A549 (cell line): ENCODE measurements around the gene LIMA1. TPM values are rescaled to one million over a fixed set of nuclear protein-coding genes. Genes with fewer than 3 reads are reported as not detected.
A peak's percentile ranks its signal among the peaks of the same experiment; 100 is the strongest.

ENCODE experiments used
- ATAC-seq, 2 experiments: fragments of 200-7000 bp in 1 of 2; fragments of >200 bp in 1 of 2; cut with Nextera tagmentation in 1 of 2; cut with Tn5 transposase in 1 of 2; 3 replicates each; pipeline versions ENCODE4 v1.8.0 to v1.9.1; 2018 to 2020; ENCODE audit warnings: mild to moderate bottlenecking in 1 of 2, moderate library complexity in 1 of 2
- CTCF ChIA-PET: fragments of 300-600 bp; sonication (Branson Sonifier 250); formaldehyde crosslinking; extraction: SDS; loops from one replicate; lab custom pipeline; 2021; ENCODE audit warnings: antibody characterized with exemption, inconsistent platforms; lab: Yijun Ruan, JAX
- POLR2A ChIA-PET: fragments of 350-600 bp; formaldehyde crosslinking; extraction: SDS; loops from one replicate; lab custom pipeline; 2021; ENCODE audit warnings: antibody characterized with exemption, inconsistent platforms; lab: Yijun Ruan, JAX
- DNase-seq, 2 experiments: peaks; one replicate each; pipeline versions ENCODE4 v3.0.0 to v3.0.0-alpha.2; 2011 to 2016; ENCODE audit warnings: low read depth in 1 of 2, low spot score in 1 of 2
- FAIRE-seq: peaks from 2 replicates; lab custom pipeline; 2011; peaks lifted over from hg19 to GRCh38; lab: Jason Lieb, UNC
- H3K27ac ChIP-seq, 2 experiments: fragments of >200 bp; sonication (Bioruptor Twin); formaldehyde crosslinking; 3 replicates each; pipeline ENCODE4 v1.5.1; 2016 to 2017
- H3K4me1 ChIP-seq: fragments of >200 bp; sonication (Bioruptor Twin); formaldehyde crosslinking; 3 replicates; pipeline ENCODE4 v1.6.1; 2016
- H3K4me2 ChIP-seq: fragments of >200 bp; sonication (Bioruptor Twin); formaldehyde crosslinking; 3 replicates; pipeline ENCODE4 v1.6.1; 2016
- H3K4me3 ChIP-seq: fragments of >200 bp; sonication (Bioruptor Twin); formaldehyde crosslinking; 3 replicates; pipeline ENCODE4 v1.5.1; 2016
- H3K9me3 ChIP-seq: fragments of >200 bp; sonication (Bioruptor Twin); formaldehyde crosslinking; 3 replicates; pipeline ENCODE4 v1.6.1; 2016
- CBX8 ChIP-seq: fragments of 200-600 bp; sonication (generic); IDR thresholded peaks from 2 replicates; pipeline ENCODE4 v1.6.1; 2016
- CHD2 ChIP-seq: fragments of 150-350 bp; IDR thresholded peaks from 2 replicates; pipeline ENCODE4 v1.6.1; 2014; ENCODE audit warnings: low read length; ENCODE audit not compliant: partially characterized antibody
- EHF ChIP-seq: fragments of 250-450 bp; sonication (Bioruptor Pico); IDR thresholded peaks from 2 replicates; pipeline ENCODE4 v1.5.0; 2020; ENCODE audit warnings: mild to moderate bottlenecking
- EP300 ChIP-seq, 2 experiments: fragments of >200 bp; sonication (Bioruptor Twin); formaldehyde crosslinking; IDR thresholded peaks; 2 replicates in 1 of 2; 3 replicates in 1 of 2; pipeline ENCODE4 v1.6.1; 2016 to 2017
- ESRRA ChIP-seq: fragments of 150-350 bp; IDR thresholded peaks from 2 replicates; pipeline ENCODE4 v1.6.1; 2014; ENCODE audit warnings: mild to moderate bottlenecking, low read length, borderline replicate concordance
- HEYL ChIP-seq: fragments of 250-450 bp; sonication (Bioruptor Pico); IDR thresholded peaks from 2 replicates; pipeline ENCODE4 v1.8.0; 2021; ENCODE audit warnings: mild to moderate bottlenecking, moderate library complexity
- HOXB13 ChIP-seq: fragments of 250-450 bp; sonication (Bioruptor Pico); IDR thresholded peaks from 2 replicates; pipeline ENCODE4 v1.5.0; 2020; ENCODE audit warnings: low read depth, mild to moderate bottlenecking, moderate library complexity
- JUNB ChIP-seq: fragments of >200 bp; sonication (Bioruptor Twin); formaldehyde crosslinking; IDR thresholded peaks from 2 replicates; pipeline ENCODE4 v1.6.1; 2016
- NPAS2 ChIP-seq: fragments of 250-450 bp; sonication (Bioruptor Pico); IDR thresholded peaks from 2 replicates; pipeline ENCODE4 v1.8.0; 2022; ENCODE audit warnings: mild to moderate bottlenecking, moderate library complexity, borderline replicate concordance
- POLR2AphosphoS2 ChIP-seq: conservative IDR thresholded peaks from 2 replicates; pipeline ENCODE4 v1.6.1; 2012; ENCODE audit warnings: low read length, improper control_type of control experiment, inconsistent platforms
- RARB ChIP-seq: fragments of 250-450 bp; sonication (Bioruptor Pico); IDR thresholded peaks from 2 replicates; pipeline ENCODE4 v1.8.0; 2021; ENCODE audit warnings: mild to moderate bottlenecking, moderate library complexity
- RFX5 ChIP-seq: fragments of 450-650 bp; IDR thresholded peaks from 2 replicates; pipeline ENCODE4 v1.7.1; 2014; ENCODE audit warnings: antibody characterized with exemption, mild to moderate bottlenecking, moderate library complexity
- ZC3H11A ChIP-seq: fragments of 450-650 bp; IDR thresholded peaks from 2 replicates; pipeline ENCODE4 v1.6.1; 2014; ENCODE audit warnings: antibody characterized with exemption, mild to moderate bottlenecking
- whole genome bisulfite sequencing: methylation state at CpG from one replicate; pipeline ENCODE4 v1.1.6; 2017; ENCODE audit errors: missing lambda C conversion rate; 5-methylcytosine and 5-hydroxymethylcytosine counted together
- polyA plus RNA-seq, 4 experiments: library from polyadenylated mRNA; depleted of rRNA in 3 of 4; stranded (reverse); fragments of >200 nt; fragmentation: RNase III in 1 of 4; extraction: RNeasy Plus Mini Kit Qiagen cat#74134 plus additional on column Dnase treatment in 1 of 4; gene quantifications; 2 replicates in 3 of 4; 3 replicates in 1 of 4; pipeline ENCODE4 v1.2.3, GENCODE V29; 2011 to 2017
- TF ChIP-seq, protein P1 (sequence below): IDR thresholded peaks from 2 replicates; pipeline ENCODE4 v1.6.1; 2012
- TF ChIP-seq, protein P2 (sequence below): fragments of 200-600 bp; sonication (generic); IDR thresholded peaks from 2 replicates; pipeline ENCODE4 v1.6.1; 2016; ENCODE audit warnings: antibody characterized with exemption, mild to moderate bottlenecking, moderate library complexity
- TF ChIP-seq, protein P3 (sequence below): IDR thresholded peaks from 2 replicates; pipeline ENCODE4 v1.6.1; 2012; ENCODE audit warnings: low read depth, borderline replicate concordance
- TF ChIP-seq, protein P4 (sequence below): fragments of 450-650 bp; IDR thresholded peaks from 2 replicates; pipeline ENCODE4 v1.6.1; 2014; ENCODE audit warnings: antibody characterized with exemption
- TF ChIP-seq, protein P5 (sequence below): fragments of >200 bp; sonication (Bioruptor Twin); formaldehyde crosslinking; IDR thresholded peaks from 3 replicates; pipeline ENCODE4 v1.5.1; 2016
- TF ChIP-seq, protein P6 (sequence below): fragments of 250-450 bp; sonication (Bioruptor Pico); IDR thresholded peaks from 2 replicates; pipeline ENCODE4 v1.5.0; 2020; ENCODE audit warnings: low read depth, mild to moderate bottlenecking, moderate library complexity

LIMA1 gene
- polyA plus RNA-seq, 2 of the 4 experiments (the other 2 are of a cell fraction) = 9.0 to 23.4 TPM

DNA sequence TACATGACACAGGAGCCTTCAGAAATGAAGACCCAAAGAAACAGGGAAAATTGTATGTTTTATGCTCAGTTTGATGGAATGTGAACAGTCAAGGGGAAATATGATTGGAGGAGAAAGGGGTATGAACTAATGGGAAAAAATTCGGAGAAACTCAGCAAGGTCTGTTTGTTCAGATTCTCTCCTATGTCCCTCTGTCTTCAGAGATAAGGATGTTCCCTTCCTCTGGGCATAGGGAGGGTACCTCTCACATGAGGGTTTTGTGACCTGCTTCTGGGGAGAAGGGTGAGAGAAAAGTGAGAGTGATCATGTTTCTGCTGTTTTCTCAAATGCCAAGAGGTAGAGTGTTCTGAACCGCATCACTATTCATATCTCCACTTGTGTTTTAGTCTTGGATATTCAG, 26.6 kb upstream of the LIMA1 start:
- TF ChIP-seq RFX5 = no peak
- TF ChIP-seq CHD2 = no peak
- TF ChIP-seq, protein P1, sequence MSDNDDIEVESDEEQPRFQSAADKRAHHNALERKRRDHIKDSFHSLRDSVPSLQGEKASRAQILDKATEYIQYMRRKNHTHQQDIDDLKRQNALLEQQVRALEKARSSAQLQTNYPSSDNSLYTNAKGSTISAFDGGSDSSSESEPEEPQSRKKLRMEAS = no peak
- TF ChIP-seq, protein P2, sequence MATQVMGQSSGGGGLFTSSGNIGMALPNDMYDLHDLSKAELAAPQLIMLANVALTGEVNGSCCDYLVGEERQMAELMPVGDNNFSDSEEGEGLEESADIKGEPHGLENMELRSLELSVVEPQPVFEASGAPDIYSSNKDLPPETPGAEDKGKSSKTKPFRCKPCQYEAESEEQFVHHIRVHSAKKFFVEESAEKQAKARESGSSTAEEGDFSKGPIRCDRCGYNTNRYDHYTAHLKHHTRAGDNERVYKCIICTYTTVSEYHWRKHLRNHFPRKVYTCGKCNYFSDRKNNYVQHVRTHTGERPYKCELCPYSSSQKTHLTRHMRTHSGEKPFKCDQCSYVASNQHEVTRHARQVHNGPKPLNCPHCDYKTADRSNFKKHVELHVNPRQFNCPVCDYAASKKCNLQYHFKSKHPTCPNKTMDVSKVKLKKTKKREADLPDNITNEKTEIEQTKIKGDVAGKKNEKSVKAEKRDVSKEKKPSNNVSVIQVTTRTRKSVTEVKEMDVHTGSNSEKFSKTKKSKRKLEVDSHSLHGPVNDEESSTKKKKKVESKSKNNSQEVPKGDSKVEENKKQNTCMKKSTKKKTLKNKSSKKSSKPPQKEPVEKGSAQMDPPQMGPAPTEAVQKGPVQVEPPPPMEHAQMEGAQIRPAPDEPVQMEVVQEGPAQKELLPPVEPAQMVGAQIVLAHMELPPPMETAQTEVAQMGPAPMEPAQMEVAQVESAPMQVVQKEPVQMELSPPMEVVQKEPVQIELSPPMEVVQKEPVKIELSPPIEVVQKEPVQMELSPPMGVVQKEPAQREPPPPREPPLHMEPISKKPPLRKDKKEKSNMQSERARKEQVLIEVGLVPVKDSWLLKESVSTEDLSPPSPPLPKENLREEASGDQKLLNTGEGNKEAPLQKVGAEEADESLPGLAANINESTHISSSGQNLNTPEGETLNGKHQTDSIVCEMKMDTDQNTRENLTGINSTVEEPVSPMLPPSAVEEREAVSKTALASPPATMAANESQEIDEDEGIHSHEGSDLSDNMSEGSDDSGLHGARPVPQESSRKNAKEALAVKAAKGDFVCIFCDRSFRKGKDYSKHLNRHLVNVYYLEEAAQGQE = no peak
- TF ChIP-seq JUNB = no peak
- TF ChIP-seq EHF (CRISPR knock-in tag) = no peak
- no peak for TF ChIP-seq NPAS2 (CRISPR knock-in tag)
- TF ChIP-seq CBX8 = no peak
- TF ChIP-seq, protein P3, sequence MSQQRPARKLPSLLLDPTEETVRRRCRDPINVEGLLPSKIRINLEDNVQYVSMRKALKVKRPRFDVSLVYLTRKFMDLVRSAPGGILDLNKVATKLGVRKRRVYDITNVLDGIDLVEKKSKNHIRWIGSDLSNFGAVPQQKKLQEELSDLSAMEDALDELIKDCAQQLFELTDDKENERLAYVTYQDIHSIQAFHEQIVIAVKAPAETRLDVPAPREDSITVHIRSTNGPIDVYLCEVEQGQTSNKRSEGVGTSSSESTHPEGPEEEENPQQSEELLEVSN = no peak
- TF ChIP-seq, protein P4, sequence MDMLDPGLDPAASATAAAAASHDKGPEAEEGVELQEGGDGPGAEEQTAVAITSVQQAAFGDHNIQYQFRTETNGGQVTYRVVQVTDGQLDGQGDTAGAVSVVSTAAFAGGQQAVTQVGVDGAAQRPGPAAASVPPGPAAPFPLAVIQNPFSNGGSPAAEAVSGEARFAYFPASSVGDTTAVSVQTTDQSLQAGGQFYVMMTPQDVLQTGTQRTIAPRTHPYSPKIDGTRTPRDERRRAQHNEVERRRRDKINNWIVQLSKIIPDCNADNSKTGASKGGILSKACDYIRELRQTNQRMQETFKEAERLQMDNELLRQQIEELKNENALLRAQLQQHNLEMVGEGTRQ = no peak
- TF ChIP-seq, protein P5, sequence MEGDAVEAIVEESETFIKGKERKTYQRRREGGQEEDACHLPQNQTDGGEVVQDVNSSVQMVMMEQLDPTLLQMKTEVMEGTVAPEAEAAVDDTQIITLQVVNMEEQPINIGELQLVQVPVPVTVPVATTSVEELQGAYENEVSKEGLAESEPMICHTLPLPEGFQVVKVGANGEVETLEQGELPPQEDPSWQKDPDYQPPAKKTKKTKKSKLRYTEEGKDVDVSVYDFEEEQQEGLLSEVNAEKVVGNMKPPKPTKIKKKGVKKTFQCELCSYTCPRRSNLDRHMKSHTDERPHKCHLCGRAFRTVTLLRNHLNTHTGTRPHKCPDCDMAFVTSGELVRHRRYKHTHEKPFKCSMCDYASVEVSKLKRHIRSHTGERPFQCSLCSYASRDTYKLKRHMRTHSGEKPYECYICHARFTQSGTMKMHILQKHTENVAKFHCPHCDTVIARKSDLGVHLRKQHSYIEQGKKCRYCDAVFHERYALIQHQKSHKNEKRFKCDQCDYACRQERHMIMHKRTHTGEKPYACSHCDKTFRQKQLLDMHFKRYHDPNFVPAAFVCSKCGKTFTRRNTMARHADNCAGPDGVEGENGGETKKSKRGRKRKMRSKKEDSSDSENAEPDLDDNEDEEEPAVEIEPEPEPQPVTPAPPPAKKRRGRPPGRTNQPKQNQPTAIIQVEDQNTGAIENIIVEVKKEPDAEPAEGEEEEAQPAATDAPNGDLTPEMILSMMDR = no peak
- TF ChIP-seq EP300 (IDR thresholded peaks at IDR 0.05) = no peak
- TF ChIP-seq, protein P6, sequence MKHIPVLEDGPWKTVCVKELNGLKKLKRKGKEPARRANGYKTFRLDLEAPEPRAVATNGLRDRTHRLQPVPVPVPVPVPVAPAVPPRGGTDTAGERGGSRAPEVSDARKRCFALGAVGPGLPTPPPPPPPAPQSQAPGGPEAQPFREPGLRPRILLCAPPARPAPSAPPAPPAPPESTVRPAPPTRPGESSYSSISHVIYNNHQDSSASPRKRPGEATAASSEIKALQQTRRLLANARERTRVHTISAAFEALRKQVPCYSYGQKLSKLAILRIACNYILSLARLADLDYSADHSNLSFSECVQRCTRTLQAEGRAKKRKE (CRISPR knock-in tag) = no peak
- TF ChIP-seq RARB (CRISPR knock-in tag) = no peak
- no peak for TF ChIP-seq POLR2AphosphoS2
- TF ChIP-seq ESRRA = no peak
- TF ChIP-seq, all 56 proteins: peak for 0
- Histone ChIP-seq H3K9me3 (no peaks in the 10 kb centered on the region), H3K27ac (0 out of 6 replicates have a peak overlapping the region, but pooled peaks of 1 of the 2 experiments have one; percentile 5), H3K4me1 (peaks cover 21% of the 10 kb centered on the region), H3K4me2 (no peak overlapping the region), H3K4me3 (no peak overlapping the region)
- CTCF ChIA-PET = interaction anchor here (0.9 to 1.1 kb wide), 3 partner anchors 106 to 199 kb away, joined by 3 read pairs; partner anchors contain the start of gene COX14
- no peak for FAIRE-seq
- POLR2A ChIA-PET = no interaction called here
- no peak for DNase-seq
- 82% methylated on average over 2 of the region's 2 CpGs for WGBS
- ATAC-seq = no peak

DNA sequence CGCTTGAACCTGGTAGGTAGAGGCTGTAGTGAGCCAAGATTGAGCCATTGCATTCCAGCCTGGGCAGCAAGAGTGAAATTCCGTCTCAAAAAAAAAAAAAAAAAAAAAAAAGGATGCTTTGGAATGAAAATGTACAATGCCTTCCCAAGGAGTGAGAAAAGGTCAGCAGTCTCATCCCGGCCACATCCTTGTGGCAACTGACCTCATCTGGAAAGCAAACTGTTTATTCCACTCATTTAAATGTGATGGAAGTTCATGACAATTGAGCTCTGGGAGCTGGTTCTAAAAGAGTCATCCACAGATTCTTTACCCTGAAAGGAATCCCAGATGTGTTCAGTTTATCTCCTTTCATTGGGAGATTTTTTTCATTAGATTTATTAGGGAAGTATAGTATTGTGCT, 19.4 kb upstream of the LIMA1 start:
- 39% methylated on average over 3 of the region's 3 CpGs for WGBS
- Histone ChIP-seq H3K27ac (peak overlapping the region in 1 of 2 experiments; percentile 22; a peak in 1 of 6 replicates), H3K4me3 (no peak overlapping the region), H3K4me1 (peaks cover 26% of the 10 kb centered on the region), H3K4me2 (no peak overlapping the region)
- no peak for FAIRE-seq
- CTCF ChIA-PET = interaction anchor here (1.0 to 5.1 kb wide), 4 partner anchors 10 to 127 kb away, joined by 3 to 20 read pairs (median 4); no protein-coding TSS in a partner anchor
- no peak for ATAC-seq
- DNase-seq = no peak
- TF ChIP-seq HEYL (CRISPR knock-in tag) (no peak), HOXB13 (CRISPR knock-in tag) (no peak), ZC3H11A (no peak), CHD2 (no peak)
- TF ChIP-seq, protein P4 = no peak
- TF ChIP-seq, all 56 proteins: peak for 0
- POLR2A ChIA-PET = interaction anchor here (1.2 kb wide), 1 partner anchor 20 kb away, joined by 5 read pairs; the partner anchor contains the start of gene LIMA1
- no peaks in the 10 kb centered on the region for H3K9me3 ChIP-seq
